Measurements from ENCODE around the gene CASP14.

CASP14 gene

DNA sequence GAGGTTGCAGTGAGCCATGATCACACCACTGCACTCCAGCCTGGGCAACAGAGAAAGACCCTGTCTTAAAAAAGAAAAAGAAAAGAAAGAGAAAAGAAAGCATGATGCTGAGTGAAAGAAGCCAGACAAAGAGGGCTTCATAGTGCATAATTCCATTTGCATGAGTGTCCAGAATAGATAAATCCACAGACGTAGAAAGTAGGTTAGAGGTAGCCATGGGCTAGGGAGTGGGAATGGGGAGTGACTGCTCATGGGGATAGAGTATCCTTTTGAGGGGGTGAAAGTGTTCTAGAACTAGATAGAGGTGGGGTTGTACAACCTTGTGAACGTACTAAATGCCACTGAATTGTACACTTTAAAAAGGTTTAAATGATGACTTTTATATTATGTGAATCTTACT lies 25.1 kb downstream of the CASP14 start:
- TF ChIP-seq SIN3A (IDR thresholded peaks at IDR 0.05; ENCODE audit: borderline replicate concordance, insufficient read depth, low read length) (no peak), POLR2AphosphoS5 (IDR thresholded peaks at IDR 0.05; ENCODE audit: low read depth, low read length) (no peak), TAF1 (IDR thresholded peaks at IDR 0.05; ENCODE audit: borderline replicate concordance, insufficient read depth, low read length) (no peak), FOXP2 (optimal IDR thresholded peaks at IDR 0.05; ENCODE audit: borderline replicate concordance, extremely low read depth, extremely low read length, insufficient read depth) (no peak)
- TF ChIP-seq, protein P1, sequence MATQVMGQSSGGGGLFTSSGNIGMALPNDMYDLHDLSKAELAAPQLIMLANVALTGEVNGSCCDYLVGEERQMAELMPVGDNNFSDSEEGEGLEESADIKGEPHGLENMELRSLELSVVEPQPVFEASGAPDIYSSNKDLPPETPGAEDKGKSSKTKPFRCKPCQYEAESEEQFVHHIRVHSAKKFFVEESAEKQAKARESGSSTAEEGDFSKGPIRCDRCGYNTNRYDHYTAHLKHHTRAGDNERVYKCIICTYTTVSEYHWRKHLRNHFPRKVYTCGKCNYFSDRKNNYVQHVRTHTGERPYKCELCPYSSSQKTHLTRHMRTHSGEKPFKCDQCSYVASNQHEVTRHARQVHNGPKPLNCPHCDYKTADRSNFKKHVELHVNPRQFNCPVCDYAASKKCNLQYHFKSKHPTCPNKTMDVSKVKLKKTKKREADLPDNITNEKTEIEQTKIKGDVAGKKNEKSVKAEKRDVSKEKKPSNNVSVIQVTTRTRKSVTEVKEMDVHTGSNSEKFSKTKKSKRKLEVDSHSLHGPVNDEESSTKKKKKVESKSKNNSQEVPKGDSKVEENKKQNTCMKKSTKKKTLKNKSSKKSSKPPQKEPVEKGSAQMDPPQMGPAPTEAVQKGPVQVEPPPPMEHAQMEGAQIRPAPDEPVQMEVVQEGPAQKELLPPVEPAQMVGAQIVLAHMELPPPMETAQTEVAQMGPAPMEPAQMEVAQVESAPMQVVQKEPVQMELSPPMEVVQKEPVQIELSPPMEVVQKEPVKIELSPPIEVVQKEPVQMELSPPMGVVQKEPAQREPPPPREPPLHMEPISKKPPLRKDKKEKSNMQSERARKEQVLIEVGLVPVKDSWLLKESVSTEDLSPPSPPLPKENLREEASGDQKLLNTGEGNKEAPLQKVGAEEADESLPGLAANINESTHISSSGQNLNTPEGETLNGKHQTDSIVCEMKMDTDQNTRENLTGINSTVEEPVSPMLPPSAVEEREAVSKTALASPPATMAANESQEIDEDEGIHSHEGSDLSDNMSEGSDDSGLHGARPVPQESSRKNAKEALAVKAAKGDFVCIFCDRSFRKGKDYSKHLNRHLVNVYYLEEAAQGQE (IDR thresholded peaks at IDR 0.05; ENCODE audit: insufficient read depth in 1 of 2, low read depth in 2 of 2, low read length in 2 of 2), result no peak

DNA sequence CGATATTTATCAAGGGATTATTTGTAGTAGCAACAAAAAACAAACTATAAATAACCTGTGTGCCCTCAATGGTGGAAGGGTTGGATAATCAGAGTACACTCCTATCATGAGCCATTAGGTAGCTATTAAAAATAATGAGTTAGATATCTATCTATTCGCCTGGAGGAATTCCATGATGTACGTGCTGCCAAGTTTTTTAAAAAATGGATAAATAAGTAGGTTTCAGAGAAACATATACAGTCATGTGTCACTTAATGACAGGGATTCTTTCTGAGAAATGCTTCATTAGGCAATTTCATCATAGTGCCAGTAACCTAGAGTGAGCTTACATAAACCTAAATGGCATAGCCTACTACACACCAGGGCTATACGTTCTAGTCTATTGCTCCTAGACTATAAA lies 26.5 kb downstream of the CASP14 start:
- TF ChIP-seq SIN3A (IDR thresholded peaks at IDR 0.05; ENCODE audit: borderline replicate concordance, insufficient read depth, low read length) (no peak), FOXP2 (optimal IDR thresholded peaks at IDR 0.05; ENCODE audit: borderline replicate concordance, extremely low read depth, extremely low read length, insufficient read depth) (no peak), POLR2AphosphoS5 (IDR thresholded peaks at IDR 0.05; ENCODE audit: low read depth, low read length) (no peak), TAF1 (IDR thresholded peaks at IDR 0.05; ENCODE audit: borderline replicate concordance, insufficient read depth, low read length) (no peak)
- TF ChIP-seq, protein P1 (IDR thresholded peaks at IDR 0.05; ENCODE audit: insufficient read depth in 1 of 2, low read depth in 2 of 2, low read length in 2 of 2), result no peak

DNA sequence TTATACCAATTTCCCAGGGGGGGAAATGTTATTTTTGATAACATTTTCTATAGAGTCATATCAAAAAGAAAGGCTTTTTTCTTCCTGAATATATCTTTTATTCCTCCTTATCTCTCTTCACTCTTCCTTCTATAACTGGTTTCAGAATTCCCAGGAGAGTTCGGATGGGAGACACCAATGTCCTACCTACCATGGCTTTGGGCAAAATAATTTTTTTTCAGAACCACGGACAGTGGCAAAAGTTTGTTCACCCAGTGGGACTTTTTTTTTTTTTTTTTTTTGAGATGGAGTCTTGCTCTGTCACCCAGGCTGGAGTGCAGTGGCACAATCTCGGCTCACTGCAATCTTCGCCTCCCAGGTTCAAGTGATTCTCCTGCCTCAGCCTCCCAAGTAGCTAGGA lies 30.7 kb downstream of the CASP14 start:
- TF ChIP-seq, protein P1 (IDR thresholded peaks at IDR 0.05; ENCODE audit: insufficient read depth in 1 of 2, low read depth in 2 of 2, low read length in 2 of 2), result peak; percentile 69 to 89

DNA sequence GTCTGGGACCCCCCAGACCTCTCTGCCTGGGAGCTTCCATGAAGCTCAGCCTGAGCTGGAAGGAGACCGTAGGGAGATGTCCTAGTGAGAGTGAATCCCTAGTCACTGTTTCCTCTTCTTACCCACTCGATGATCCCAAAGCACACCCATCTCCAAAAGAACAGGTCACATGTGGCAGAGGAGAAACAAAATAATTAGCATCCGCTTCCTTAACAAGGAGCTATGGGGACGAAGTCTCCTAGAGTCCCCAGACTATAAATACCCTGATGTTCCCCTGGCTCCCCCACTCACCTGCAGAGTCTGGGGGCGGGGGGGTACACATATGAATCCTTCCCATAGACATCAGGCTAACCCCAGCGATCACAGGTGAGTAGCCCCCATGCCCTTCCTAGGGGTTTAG lies 32.6 kb downstream of the CASP14 start, which contains the start of gene OR1I1:
Gene OR1I1, plus strand, starts transcription at position 301 of the 400 bp plus-strand sequence. CDS start 4,855 bp downstream, outside the sequence.
- TF ChIP-seq TAF1 (IDR thresholded peaks at IDR 0.05; ENCODE audit: borderline replicate concordance, insufficient read depth, low read length) (no peak), FOXP2 (optimal IDR thresholded peaks at IDR 0.05; ENCODE audit: borderline replicate concordance, extremely low read depth, extremely low read length, insufficient read depth) (no peak), SIN3A (IDR thresholded peaks at IDR 0.05; ENCODE audit: borderline replicate concordance, insufficient read depth, low read length) (no peak), POLR2AphosphoS5 (IDR thresholded peaks at IDR 0.05; ENCODE audit: low read depth, low read length) (no peak)
- TF ChIP-seq, protein P1 (IDR thresholded peaks at IDR 0.05; ENCODE audit: insufficient read depth in 1 of 2, low read depth in 2 of 2, low read length in 2 of 2), result no peak

DNA sequence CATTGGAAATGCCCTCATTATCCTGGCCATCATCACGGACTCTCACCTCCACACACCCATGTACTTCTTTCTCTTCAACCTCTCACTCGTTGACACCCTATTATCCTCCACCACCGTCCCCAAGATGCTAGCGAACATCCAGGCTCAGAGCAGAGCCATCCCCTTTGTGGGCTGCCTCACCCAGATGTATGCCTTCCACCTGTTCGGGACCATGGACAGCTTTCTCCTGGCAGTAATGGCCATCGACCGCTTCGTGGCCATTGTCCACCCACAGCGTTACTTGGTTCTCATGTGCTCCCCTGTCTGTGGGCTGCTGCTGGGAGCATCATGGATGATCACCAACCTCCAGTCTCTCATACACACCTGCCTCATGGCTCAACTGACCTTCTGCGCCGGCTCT lies 37.9 kb downstream of the CASP14 start:
- TF ChIP-seq, protein P1 (IDR thresholded peaks at IDR 0.05; ENCODE audit: insufficient read depth in 1 of 2, low read depth in 2 of 2, low read length in 2 of 2), result peak; percentile 70 to 87
- TF ChIP-seq SIN3A (IDR thresholded peaks at IDR 0.05; ENCODE audit: borderline replicate concordance, insufficient read depth, low read length), result no peak
- TF ChIP-seq FOXP2 (optimal IDR thresholded peaks at IDR 0.05; ENCODE audit: borderline replicate concordance, extremely low read depth, extremely low read length, insufficient read depth), result no peak
- no peak for TF ChIP-seq POLR2AphosphoS5 (IDR thresholded peaks at IDR 0.05; ENCODE audit: low read depth, low read length)
- TF ChIP-seq TAF1 (IDR thresholded peaks at IDR 0.05; ENCODE audit: borderline replicate concordance, insufficient read depth, low read length), result no peak
